A172 (cell line): ENCODE results near the gene CELF4. TPM values are rescaled to one million over a fixed set of nuclear protein-coding genes. Genes with fewer than 3 reads are reported as not detected.
A peak's percentile ranks its signal among the peaks of the same experiment; 100 is the strongest.

Source experiments
- DNase-seq: peaks from one replicate; pipeline ENCODE4 v3.0.0-alpha.2; 2015; ENCODE audit warnings: low spot score
- total RNA-seq: library from RNA; depleted of rRNA; stranded (reverse); fragments of >200 nt; shearing (Covaris generic); gene quantifications from 2 replicates; pipeline ENCODE4 v1.2.3, GENCODE V29; 2014; rRNA removed

Gene CELF4
- total RNA-seq: not detected in 2 replicates

- peak; percentile 8 for DNase-seq
Observed at GRCh38 chr18:37565101-37565976, at the start of gene CELF4. Gene CELF4 (minus strand): TSS chr18:37565798.

GRCh38 chr18:37613253-37613565 is 47.6 kb upstream of the CELF4 start:
- no peak for DNase-seq

GRCh38 chr18:37612524-37613252 is 47.1 kb upstream of the CELF4 start:
- DNase-seq: no peak

GRCh38 chr18:37611614-37612279 is 46.1 kb upstream of the CELF4 start:
- DNase-seq: no peak

- no peak for DNase-seq
Observed at GRCh38 chr18:37608876-37609275, 43.3 kb upstream of the CELF4 start.

- DNase-seq: no peak
Observed at GRCh38 chr18:37607281-37607680, 41.7 kb upstream of the CELF4 start.

- DNase-seq: no peak
Observed at GRCh38 chr18:37604032-37604431, 38.4 kb upstream of the CELF4 start.

GRCh38 chr18:37598966-37599896 is 33.6 kb upstream of the CELF4 start:
- DNase-seq: no peak

GRCh38 chr18:37598396-37598795 is 32.8 kb upstream of the CELF4 start:
- DNase-seq: no peak

- no peak for DNase-seq
Observed at GRCh38 chr18:37590346-37590745, 24.7 kb upstream of the CELF4 start.

GRCh38 chr18:37588289-37588688 is 22.7 kb upstream of the CELF4 start:
- DNase-seq: no peak

GRCh38 chr18:37586656-37587225 is 21.1 kb upstream of the CELF4 start:
- DNase-seq: peak; percentile 16

GRCh38 chr18:37584952-37585695 is 19.5 kb upstream of the CELF4 start:
- DNase-seq: no peak

GRCh38 chr18:37584217-37584616 is 18.6 kb upstream of the CELF4 start:
- no peak for DNase-seq

GRCh38 chr18:37582261-37582660 is 16.7 kb upstream of the CELF4 start:
- DNase-seq: no peak

GRCh38 chr18:37578886-37579513 is 13.4 kb upstream of the CELF4 start:
- peak; percentile 18 for DNase-seq

- no peak for DNase-seq
Observed at GRCh38 chr18:37578182-37578678, 12.6 kb upstream of the CELF4 start.

- DNase-seq: no peak
Observed at GRCh38 chr18:37577051-37577611, 11.5 kb upstream of the CELF4 start.

GRCh38 chr18:37575646-37576045 is 10.0 kb upstream of the CELF4 start:
- no peak for DNase-seq
